Esophagus squamous epithelium (tissue), 4 donors: ENCODE results near the gene POLRMT.
"Not testable (repeated sequence)": the region's sequence is repeated elsewhere in the genome, so short reads cannot be mapped to it uniquely, and the experiment has no call there.

Experiments used
- POLR2A ChIP-seq, 4 donors: fragments of 450-650 bp; IDR thresholded peaks; one replicate each; pipeline ENCODE4 v1.6.1; 2017; ENCODE audit warnings: antibody characterized with exemption in 4 of 4, mild to moderate bottlenecking in 4 of 4, moderate library complexity in 3 of 4
- TF ChIP-seq, protein P1 (sequence below), 6 experiments: fragments of 450-650 bp in 4 of 6; fragments of 200-600 bp in 2 of 6; sonication (generic) in 2 of 6; IDR thresholded peaks; one replicate each; pipeline ENCODE4 v1.5.1; 2016 to 2019; ENCODE audit warnings: antibody characterized with exemption in 6 of 6, mild to moderate bottlenecking in 4 of 6, moderate library complexity in 4 of 6

- TF ChIP-seq, protein P1, sequence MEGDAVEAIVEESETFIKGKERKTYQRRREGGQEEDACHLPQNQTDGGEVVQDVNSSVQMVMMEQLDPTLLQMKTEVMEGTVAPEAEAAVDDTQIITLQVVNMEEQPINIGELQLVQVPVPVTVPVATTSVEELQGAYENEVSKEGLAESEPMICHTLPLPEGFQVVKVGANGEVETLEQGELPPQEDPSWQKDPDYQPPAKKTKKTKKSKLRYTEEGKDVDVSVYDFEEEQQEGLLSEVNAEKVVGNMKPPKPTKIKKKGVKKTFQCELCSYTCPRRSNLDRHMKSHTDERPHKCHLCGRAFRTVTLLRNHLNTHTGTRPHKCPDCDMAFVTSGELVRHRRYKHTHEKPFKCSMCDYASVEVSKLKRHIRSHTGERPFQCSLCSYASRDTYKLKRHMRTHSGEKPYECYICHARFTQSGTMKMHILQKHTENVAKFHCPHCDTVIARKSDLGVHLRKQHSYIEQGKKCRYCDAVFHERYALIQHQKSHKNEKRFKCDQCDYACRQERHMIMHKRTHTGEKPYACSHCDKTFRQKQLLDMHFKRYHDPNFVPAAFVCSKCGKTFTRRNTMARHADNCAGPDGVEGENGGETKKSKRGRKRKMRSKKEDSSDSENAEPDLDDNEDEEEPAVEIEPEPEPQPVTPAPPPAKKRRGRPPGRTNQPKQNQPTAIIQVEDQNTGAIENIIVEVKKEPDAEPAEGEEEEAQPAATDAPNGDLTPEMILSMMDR (IDR thresholded peaks at IDR 0.05) = not testable (repeated sequence)
- TF ChIP-seq POLR2A (IDR thresholded peaks at IDR 0.05) = not testable (repeated sequence)
These were observed 28.0 kb downstream of the POLRMT start for GRCh38 chr19:605061-605971.
